ENCODE data around the gene NPR2.

Gene NPR2

DNA sequence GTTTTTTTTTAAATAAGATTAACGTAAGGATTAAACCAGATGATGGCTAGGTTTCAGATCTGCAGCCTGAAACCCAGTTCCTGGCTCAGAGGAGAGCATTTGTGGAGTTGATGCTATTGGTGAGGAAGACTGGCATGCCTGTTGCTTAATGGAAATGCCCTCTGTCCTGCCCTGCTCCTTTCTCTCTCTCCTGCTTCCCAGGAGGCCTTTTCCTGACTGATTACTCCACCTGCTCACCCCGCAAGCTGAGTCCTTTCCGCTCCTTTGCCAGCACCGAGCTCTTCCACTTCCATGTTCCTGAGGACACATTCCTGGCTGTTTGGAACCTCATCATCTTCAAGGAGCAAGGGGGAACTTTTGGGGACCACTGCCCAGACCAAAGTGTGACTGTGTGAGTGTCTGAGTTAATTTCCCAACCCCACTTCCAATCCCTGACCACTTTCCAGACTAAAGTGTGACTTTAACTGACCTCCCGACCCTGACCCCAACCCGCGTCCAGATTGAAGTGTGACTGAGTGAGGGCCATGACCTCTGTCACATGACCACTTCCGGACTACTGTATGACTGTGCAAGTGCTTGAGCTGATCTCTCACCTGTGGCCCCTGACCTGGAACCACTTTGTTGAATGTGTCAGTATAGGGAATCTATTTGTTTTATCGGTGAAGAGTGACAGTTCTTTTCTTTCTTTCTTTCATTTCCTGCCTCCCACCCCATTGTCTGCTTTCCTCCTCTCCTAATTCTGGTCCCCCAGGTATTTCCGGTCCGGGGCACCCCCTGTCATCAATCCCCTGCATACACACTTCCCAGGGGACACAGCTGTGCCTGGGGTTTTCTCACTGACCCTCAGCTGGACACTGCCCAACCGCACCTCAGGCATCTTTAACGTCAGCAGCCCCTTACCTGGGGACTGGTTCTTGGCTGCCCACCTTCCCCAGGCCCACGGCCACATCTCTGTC is 43.1 kb downstream of the NPR2 start:
- no peak for DNase-seq

DNA sequence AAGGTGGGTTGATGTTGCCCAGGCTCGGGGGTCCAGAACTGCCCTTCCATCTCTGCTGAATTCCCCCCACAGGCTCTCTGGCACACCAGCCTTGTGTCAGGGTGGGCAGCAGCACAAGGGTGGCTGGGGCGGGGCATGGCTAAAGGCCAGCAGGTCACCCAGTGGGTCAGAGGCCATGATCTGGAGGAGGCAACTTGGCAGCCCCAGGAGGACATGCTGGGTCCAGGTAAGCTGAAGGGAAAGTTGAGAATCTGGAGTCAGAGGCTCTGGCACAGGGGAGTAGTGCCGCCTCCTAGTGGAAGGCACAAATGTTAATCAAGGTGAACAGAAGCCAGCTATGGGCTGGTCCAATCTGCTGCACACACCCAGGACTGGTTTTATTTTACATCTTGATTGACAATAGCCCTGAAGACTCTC is 43.8 kb downstream of the NPR2 start:
- no peak for DNase-seq

GRCh38 chr9:35835766-35836165 is 44.4 kb downstream of the NPR2 start:
- no peak for DNase-seq

DNA sequence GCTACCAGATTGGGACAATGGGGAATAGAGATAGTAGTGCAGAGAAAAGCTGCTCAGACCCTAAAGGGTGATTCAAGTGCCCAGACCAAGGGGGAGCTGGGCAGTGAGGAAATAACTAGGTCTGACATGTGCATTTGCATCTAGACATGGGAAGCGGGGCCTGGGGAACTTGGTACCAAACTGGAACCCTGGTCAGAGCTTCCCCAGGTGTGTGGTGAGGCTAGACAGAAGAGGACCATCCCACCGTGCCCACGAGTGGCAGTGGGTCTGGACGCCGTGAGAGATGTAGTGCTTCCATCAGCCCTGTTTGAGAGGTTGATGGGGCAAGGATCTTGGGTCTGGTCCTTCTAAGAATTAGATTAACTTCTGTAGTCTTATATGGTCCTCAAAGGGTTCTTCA is 45.2 kb downstream of the NPR2 start:
- no peak for DNase-seq

GRCh38 chr9:35839926-35840325 is 48.5 kb downstream of the NPR2 start:
- DNase-seq, result no peak

DNA sequence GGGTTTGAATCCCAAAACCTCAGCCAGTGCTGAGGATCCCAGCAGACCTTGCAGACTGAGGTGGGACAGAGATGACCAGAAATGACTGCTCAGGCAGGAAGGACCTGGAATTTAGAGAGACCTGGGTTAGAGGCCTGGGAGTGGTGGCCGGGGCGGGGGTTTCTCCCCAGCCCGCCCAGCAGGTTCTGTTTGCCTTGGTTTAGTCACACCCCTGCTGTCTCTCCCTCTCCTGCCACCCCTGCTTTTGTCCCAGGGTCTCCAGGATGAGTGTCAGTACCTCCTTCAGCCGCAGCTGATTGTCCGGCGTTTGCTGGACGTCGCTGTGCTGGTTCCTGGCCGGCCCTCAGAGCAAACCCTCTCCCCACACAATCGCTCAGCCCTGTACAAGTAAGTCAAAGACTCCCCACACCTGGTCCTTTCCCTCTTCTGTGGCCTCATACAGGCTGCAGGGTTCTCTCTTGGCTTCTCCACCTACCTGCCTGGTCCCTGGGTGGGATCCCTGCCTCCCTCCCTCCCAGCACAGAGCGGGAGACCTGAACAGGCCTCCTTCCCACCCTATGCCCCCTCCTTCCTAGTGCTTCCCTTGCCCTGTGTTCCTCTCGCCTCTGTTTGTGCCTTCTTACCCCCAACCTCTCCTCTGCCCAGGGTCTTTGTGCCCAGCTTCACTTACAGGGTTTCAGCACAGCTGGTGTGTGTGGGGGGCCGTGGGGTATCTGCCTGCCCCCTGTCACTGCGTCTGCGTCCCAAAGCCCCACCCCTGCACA is 49.7 kb downstream of the NPR2 start:
- DNase-seq, result no peak

- no peak for DNase-seq
Measured at GRCh38 chr9:35841645-35841900, 50.2 kb downstream of the NPR2 start.

- no peak for DNase-seq
Measured at GRCh38 chr9:35842020-35842745, 50.8 kb downstream of the NPR2 start.

GRCh38 chr9:35842795-35843194 is 51.4 kb downstream of the NPR2 start:
- no peak for DNase-seq

DNA sequence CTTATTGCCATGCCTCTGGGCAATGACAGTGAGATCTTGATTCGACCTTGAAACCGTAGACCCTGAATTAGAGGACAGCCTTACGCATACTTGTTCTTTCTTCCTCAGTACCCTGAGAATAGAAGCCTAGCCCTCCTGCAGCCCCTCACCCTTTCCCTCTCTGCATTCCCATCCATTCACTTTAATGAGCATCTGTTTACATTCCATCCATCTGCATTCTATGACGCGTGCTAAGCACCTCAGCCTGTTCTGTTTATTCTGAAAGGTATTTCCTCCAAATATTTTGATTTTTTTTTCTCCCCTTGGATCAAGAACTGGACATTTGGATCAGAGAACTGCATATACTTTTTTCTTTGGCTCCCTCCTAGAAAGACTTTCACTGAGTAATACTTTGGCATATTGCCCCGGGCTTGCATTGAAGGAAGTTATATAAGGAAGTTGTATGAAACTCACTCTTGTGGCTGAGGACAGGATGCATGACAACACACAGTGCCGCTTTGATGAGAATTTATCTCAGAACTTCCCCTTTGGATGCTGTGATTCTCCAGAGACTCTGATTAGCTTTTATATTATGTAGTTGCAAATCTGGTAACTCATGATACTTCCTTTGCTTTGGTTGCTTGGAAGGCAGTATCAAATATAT is 53.4 kb downstream of the NPR2 start:
- no peak for DNase-seq

- no peak for DNase-seq
Measured at GRCh38 chr9:35845824-35846771, 54.7 kb downstream of the NPR2 start.

DNA sequence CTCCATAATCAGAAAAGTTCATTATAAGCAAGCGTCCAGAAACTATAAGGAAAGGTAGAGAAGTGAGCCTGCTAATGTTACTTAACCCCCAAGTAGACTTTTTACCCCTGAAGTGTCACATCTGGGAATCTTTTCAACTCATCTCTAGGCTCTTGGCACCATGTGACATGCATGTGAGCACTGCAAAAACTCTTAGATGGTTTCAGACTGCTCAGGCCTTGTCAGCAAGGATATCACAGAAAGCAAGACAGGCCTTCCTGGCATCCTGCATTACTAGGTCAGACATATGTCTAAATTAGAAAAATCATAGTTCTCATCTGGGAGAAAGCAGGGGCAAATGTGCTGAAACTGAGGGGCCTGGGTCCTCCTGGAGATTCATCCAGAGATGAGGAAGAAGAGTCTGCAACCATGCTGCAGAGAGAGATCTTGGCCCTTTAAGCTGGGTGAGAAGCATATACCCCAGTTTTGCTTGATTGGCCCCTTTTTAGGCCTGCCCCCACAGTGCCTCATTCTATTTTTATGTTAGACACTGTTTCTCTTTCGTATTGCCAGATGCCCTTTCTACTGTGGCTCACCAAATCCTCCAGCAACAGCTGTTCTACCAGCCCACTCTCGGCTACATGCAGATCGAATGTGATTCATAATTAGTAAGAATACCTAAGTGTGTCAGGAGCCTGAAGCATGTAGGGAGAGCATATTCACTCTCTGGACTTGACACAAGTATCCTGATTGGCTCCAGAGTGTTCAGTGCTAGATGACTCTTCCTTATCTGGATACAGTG is 56.6 kb downstream of the NPR2 start:
- DNase-seq, result no peak

DNA sequence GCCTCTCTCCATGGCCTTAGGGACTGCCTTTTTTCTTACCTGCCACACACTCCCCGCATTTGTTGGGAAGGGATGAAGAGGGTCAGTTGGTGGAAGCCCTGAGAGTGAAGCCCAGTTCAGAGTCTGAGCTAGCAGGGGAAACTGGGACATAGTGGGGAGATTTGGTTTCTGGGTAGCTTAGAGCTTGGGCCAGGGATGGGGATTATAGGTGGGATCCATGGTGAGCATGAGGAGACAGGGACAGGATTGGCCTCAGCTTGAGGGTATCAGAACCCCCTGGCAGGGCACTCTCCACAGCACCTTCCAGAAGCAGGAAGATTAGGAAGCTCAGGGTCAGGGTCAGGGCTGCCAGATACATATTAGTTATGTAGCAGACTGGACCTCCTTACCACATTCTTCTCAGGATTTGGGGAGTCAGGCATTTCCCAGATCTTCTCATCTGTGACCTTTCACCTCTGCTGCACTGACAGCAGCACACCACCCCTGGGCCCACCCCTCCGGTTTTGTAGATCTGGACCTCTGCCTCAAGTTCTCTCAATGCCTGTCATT is 61.0 kb downstream of the NPR2 start:
- no peak for DNase-seq

- no peak for DNase-seq
Measured at GRCh38 chr9:35852876-35853865, 61.8 kb downstream of the NPR2 start.

DNA sequence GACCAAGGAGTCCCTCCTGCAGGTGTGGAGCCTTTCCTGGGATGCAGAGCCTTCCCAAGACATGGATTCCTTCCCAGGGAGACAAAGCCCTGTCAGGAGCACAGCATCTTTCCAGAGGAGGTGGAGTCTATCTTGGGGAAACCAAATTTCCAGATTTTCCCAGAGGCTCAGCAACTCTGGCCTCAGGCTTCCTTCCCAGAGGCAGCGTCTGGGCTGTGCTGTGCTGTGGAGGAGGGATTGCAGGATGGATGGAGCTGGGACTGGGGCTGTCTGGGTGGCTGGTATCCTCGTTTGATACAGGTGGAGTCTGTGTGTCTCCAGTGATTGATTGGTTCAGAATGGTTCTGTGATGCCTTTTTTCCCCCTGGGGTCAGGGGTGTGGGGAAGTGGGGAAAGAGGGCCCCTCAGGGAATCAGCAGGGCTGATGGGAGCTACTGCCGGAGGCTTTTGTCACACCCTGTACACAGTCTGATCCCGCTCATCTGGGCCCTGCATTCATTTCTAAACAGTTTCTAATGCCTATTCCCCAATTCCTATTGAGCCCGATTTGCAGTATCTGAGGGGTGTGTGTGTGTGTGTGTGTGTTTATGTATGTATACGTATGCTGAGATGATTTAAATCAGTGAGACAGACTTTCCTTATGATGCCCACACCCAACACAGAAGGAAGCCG is 62.8 kb downstream of the NPR2 start:
- DNase-seq, result no peak

- no peak for DNase-seq
Measured at GRCh38 chr9:35856206-35856605, 64.8 kb downstream of the NPR2 start.

- DNase-seq, result no peak
Measured at GRCh38 chr9:35856882-35857281, 65.5 kb downstream of the NPR2 start.

DNA sequence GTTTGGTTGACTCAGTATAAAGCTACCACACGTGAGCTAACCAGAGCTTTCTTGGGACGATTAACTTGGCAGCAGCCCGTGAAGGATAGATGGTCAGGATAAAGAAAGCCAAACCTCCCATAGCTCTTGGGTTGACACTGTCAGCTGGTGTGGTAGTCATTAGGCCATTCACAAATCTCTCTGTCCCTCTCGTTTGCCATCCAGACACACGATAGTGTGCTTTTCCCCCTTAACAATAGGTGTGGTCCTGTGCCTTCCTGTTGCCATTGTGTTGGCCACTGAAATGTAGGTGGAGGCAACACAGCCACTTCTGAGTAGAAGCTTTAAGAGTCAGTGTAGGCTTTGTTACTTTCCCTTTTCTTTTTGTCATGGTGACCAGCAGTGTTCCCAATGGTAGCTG is 67.1 kb downstream of the NPR2 start:
- no peak for DNase-seq
